Measurements from ENCODE around the gene SH3D21.

DNA sequence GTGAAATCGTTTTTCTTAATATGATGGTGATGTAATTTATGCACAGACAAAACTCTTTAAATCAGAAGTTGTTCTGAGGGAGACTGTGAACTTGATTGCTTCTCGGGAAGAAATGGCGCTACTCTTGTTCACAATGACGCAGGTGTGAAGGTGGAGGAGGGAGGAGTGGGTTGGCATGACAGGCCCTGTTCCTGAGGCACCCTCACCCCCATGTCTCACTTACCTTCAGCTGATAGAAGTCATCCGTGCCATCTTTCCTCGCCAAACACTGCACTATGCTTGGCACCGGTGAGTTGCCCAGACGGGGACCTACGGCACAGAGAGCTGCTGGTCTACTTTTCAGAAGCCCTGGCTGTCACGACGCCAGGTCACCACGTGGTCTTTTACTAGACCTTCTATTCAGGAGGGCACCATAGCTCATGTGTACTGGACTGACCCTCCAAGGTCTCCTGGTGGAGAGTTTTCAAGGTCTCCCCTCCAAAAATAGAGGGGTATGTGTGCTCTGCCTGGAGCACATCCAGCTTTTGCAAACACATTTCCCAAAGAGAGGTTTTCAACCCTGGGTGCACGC lies 52.4 kb downstream of the SH3D21 start:
- TF ChIP-seq, protein P1, sequence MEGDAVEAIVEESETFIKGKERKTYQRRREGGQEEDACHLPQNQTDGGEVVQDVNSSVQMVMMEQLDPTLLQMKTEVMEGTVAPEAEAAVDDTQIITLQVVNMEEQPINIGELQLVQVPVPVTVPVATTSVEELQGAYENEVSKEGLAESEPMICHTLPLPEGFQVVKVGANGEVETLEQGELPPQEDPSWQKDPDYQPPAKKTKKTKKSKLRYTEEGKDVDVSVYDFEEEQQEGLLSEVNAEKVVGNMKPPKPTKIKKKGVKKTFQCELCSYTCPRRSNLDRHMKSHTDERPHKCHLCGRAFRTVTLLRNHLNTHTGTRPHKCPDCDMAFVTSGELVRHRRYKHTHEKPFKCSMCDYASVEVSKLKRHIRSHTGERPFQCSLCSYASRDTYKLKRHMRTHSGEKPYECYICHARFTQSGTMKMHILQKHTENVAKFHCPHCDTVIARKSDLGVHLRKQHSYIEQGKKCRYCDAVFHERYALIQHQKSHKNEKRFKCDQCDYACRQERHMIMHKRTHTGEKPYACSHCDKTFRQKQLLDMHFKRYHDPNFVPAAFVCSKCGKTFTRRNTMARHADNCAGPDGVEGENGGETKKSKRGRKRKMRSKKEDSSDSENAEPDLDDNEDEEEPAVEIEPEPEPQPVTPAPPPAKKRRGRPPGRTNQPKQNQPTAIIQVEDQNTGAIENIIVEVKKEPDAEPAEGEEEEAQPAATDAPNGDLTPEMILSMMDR (conservative IDR thresholded peaks at IDR 0.05; ENCODE audit: low read length): no peak
- TF ChIP-seq EZH2phosphoT487 (IDR thresholded peaks at IDR 0.05; ENCODE audit: borderline replicate concordance, low read depth, low read length): no peak
